Measurements from ENCODE around the gene GLS. TPM values are rescaled to one million over a fixed set of nuclear protein-coding genes. Genes with fewer than 3 reads are reported as not detected.

GLS gene
- total RNA-seq, 1 donor, result 588 TPM

GRCh38 chr2:190999949-191000665 is 119.5 kb downstream of the GLS start:
- Histone ChIP-seq H3K36me3 (ENCODE audit: insufficient read depth, low read length) (peaks cover 100% of the 10 kb centered on the region), H4K20me1 (ENCODE audit: insufficient read depth, low read length) (peaks cover 11% of the 10 kb centered on the region)

GRCh38 chr2:191001032-191001431 is 120.4 kb downstream of the GLS start:
- H3K36me3 ChIP-seq (ENCODE audit: insufficient read depth, low read length), result peaks cover 100% of the 10 kb centered on the region
- no peak overlapping the region for H3K4me2 ChIP-seq (ENCODE audit: insufficient read depth, low read length)
- TF ChIP-seq CTCF (IDR thresholded peaks at IDR 0.05; ENCODE audit: extremely low read depth, low read depth, low read length), result no peak
- no peak for DNase-seq (ENCODE audit: insufficient read length, low spot score, missing footprints)
- H3K4me3 ChIP-seq (ENCODE audit: insufficient read depth, low read length), result no peak overlapping the region
- H3K9me3 ChIP-seq (ENCODE audit: low read depth, low read length), result no peaks in the 10 kb centered on the region
- no peaks in the 10 kb centered on the region for H3K27me3 ChIP-seq (ENCODE audit: insufficient read depth, low read length)
- no peak overlapping the region for H3K27ac ChIP-seq (ENCODE audit: low read depth, low read length)
- peaks cover 11% of the 10 kb centered on the region for H4K20me1 ChIP-seq (ENCODE audit: insufficient read depth, low read length)
- peaks cover 6% of the 10 kb centered on the region for H3K4me1 ChIP-seq (ENCODE audit: insufficient read depth, low read length)
- H3K79me2 ChIP-seq (ENCODE audit: insufficient read depth, low read length), result peaks cover 17% of the 10 kb centered on the region
- H2AFZ ChIP-seq (ENCODE audit: low read length), result no peak overlapping the region

More at GRCh38 chr2:190999949-191000665, 119.5 kb downstream of the GLS start:
- Histone ChIP-seq H3K4me1 (ENCODE audit: insufficient read depth, low read length) (peaks cover 6% of the 10 kb centered on the region), H2AFZ (ENCODE audit: low read length) (no peak overlapping the region), H3K4me3 (ENCODE audit: insufficient read depth, low read length) (no peak overlapping the region), H3K4me2 (ENCODE audit: insufficient read depth, low read length) (no peak overlapping the region), H3K27me3 (ENCODE audit: insufficient read depth, low read length) (no peaks in the 10 kb centered on the region), H3K79me2 (ENCODE audit: insufficient read depth, low read length) (peaks cover 11% of the 10 kb centered on the region), H3K9me3 (ENCODE audit: low read depth, low read length) (no peaks in the 10 kb centered on the region), H3K27ac (ENCODE audit: low read depth, low read length) (peak overlapping the region; percentile 10)
- TF ChIP-seq CTCF (IDR thresholded peaks at IDR 0.05; ENCODE audit: extremely low read depth, low read depth, low read length), result peak; percentile 9
- no peak for DNase-seq (ENCODE audit: insufficient read length, low spot score, missing footprints)

- H3K4me3 ChIP-seq (ENCODE audit: insufficient read depth, low read length), result no peak overlapping the region
- H3K27ac ChIP-seq (ENCODE audit: low read depth, low read length), result peak overlapping the region; percentile 0
- H4K20me1 ChIP-seq (ENCODE audit: insufficient read depth, low read length), result peaks cover 14% of the 10 kb centered on the region
- no peak for DNase-seq (ENCODE audit: insufficient read length, low spot score, missing footprints)
- no peak overlapping the region for H3K4me2 ChIP-seq (ENCODE audit: insufficient read depth, low read length)
- no peak overlapping the region for H2AFZ ChIP-seq (ENCODE audit: low read length)
- H3K9me3 ChIP-seq (ENCODE audit: low read depth, low read length), result no peaks in the 10 kb centered on the region
- peaks cover 23% of the 10 kb centered on the region for H3K79me2 ChIP-seq (ENCODE audit: insufficient read depth, low read length)
- H3K4me1 ChIP-seq (ENCODE audit: insufficient read depth, low read length), result peaks cover 6% of the 10 kb centered on the region
- H3K36me3 ChIP-seq (ENCODE audit: insufficient read depth, low read length), result peaks cover 100% of the 10 kb centered on the region
- TF ChIP-seq CTCF (IDR thresholded peaks at IDR 0.05; ENCODE audit: extremely low read depth, low read depth, low read length), result no peak
- H3K27me3 ChIP-seq (ENCODE audit: insufficient read depth, low read length), result no peaks in the 10 kb centered on the region
These were observed 121.0 kb downstream of the GLS start for GRCh38 chr2:191001624-191002023.

GRCh38 chr2:191003405-191004309 is 123.0 kb downstream of the GLS start:
- Histone ChIP-seq H3K9me3 (ENCODE audit: low read depth, low read length) (no peaks in the 10 kb centered on the region), H3K79me2 (ENCODE audit: insufficient read depth, low read length) (peaks cover 22% of the 10 kb centered on the region), H4K20me1 (ENCODE audit: insufficient read depth, low read length) (peaks cover 13% of the 10 kb centered on the region), H3K27me3 (ENCODE audit: insufficient read depth, low read length) (no peaks in the 10 kb centered on the region), H3K4me2 (ENCODE audit: insufficient read depth, low read length) (no peak overlapping the region), H3K4me1 (ENCODE audit: insufficient read depth, low read length) (peaks cover 6% of the 10 kb centered on the region), H3K27ac (ENCODE audit: low read depth, low read length) (no peak overlapping the region), H3K36me3 (ENCODE audit: insufficient read depth, low read length) (peaks cover 100% of the 10 kb centered on the region), H2AFZ (ENCODE audit: low read length) (no peak overlapping the region), H3K4me3 (ENCODE audit: insufficient read depth, low read length) (no peak overlapping the region)
- TF ChIP-seq CTCF (IDR thresholded peaks at IDR 0.05; ENCODE audit: extremely low read depth, low read depth, low read length), result no peak
- DNase-seq (ENCODE audit: insufficient read length, low spot score, missing footprints), result no peak

Data from osteoblast (primary cell).